ENCODE results near the gene ZNF423. TPM values are rescaled to one million over a fixed set of nuclear protein-coding genes. Genes with fewer than 3 reads are reported as not detected.

The ZNF423 gene
- total and polyA plus RNA-seq, 9 of the 15 experiments (the other 6 are each of a cell fraction or from before 2014, with no cell fraction given) = not detected

DNA sequence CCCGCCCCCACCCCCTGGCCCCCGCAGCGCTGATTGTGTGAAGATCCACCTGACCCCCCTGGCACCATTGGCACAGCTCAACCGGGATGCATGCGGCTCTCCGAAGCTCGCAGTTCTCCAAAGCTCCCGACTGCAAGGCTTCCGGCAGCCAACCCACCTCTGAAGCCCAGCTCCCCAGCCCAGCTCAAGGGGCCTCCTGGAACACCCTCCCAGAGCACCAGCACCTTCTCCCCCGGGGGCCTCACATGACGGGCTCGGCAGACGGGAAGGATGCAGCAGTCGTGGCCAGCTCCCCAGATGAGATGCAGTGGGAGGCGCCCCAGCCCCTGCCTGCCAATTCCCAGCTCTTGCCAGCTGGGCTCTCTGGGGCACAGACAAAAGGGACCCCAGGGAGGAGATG lies 215.3 kb downstream of the ZNF423 start:
- ChIA-PET CTCF (ENCODE audit: low intra/inter-chr PET ratio) (no interaction called here), POLR2A (no interaction called here)
- Histone ChIP-seq H3K9ac (ENCODE audit: insufficient read depth in 1 of 2, low read depth in 2 of 2, low read length in 2 of 2) (no peak overlapping the region), H3K36me3 (ENCODE audit: control insufficient read depth, insufficient read depth, low read length) (no peaks in the 10 kb centered on the region), H3K4me2 (ENCODE audit: insufficient read depth, low read length) (no peak overlapping the region), H2AFZ (ENCODE audit: low read depth, low read length) (no peak overlapping the region), H3K9me1 (ENCODE audit: control insufficient read depth, insufficient read depth, low read length) (no peaks in the 10 kb centered on the region), H3K79me2 (ENCODE audit: control insufficient read depth, insufficient read depth, low read length) (no peaks in the 10 kb centered on the region), H3K9me3 (replicated peaks; ENCODE audit: control insufficient read depth, insufficient read depth, low read depth, low read length) (no peaks in the 10 kb centered on the region), H3K4me3 (no peak overlapping the region), H3K4me1 (replicated peaks in 1 of 2; ENCODE audit: control insufficient read depth in 2 of 2, insufficient read depth in 2 of 2, low read length in 2 of 2) (peaks cover 0 to 10% of the 10 kb centered on the region in 2 experiments; a peak in 1 of 5 replicates), H4K20me1 (replicated peaks; ENCODE audit: control insufficient read depth, insufficient read depth, low read length) (peaks cover 13% of the 10 kb centered on the region), H3K27me3 (ENCODE audit: control insufficient read depth in 2 of 2, insufficient read depth in 2 of 2, low read length in 2 of 2) (peaks cover 31 to 64% of the 10 kb centered on the region in 2 experiments; a peak in 4 of 5 replicates), H3K27ac (ENCODE audit: extremely low read depth, low read depth, low read length) (no peak overlapping the region)
- 3% methylated on average over 14 of the region's 15 CpGs for WGBS (ENCODE audit: insufficient coverage, low coverage, missing lambda C conversion rate)
- in situ Hi-C loops (cut with MboI) (no loop called here), intact Hi-C loops (cut with micrococcal nuclease) (no loop called here)
- no peak for ATAC-seq
- DNase-seq (ENCODE audit: extremely low read depth in 1 of 4, low spot score in 3 of 4) = no peak
- BruUV-seq (replicated peaks) = no TSS peak
- FAIRE-seq = no peak
- TF ChIP-seq TBL1XR1 (IDR thresholded peaks at IDR 0.05; ENCODE audit: low read length in 2 of 2) (no peak), RBM14 (IDR thresholded peaks at IDR 0.05; ENCODE audit: borderline replicate concordance, insufficient read depth, low read depth, low read length) (no peak), CBX8 (IDR thresholded peaks at IDR 0.05; ENCODE audit: borderline replicate concordance, extremely low read depth, low read depth, low read length, poor library complexity, severe bottlenecking) (no peak), RNF2 (IDR thresholded peaks at IDR 0.05) (no peak), ZNF778 (CRISPR knock-in tag; IDR thresholded peaks at IDR 0.05) (no peak), CBX2 (IDR thresholded peaks at IDR 0.05; ENCODE audit: insufficient read depth, low read length, poor library complexity, severe bottlenecking) (no peak), CBFA2T2 (conservative IDR thresholded peaks at IDR 0.05) (no peak), ELF1 (tag; IDR thresholded peaks at IDR 0.05) (no peak), MAZ (CRISPR knock-in tag; conservative IDR thresholded peaks at IDR 0.05 in 1 of 2, IDR thresholded peaks at IDR 0.05 in 1 of 2) (no peak), XRCC5 (IDR thresholded peaks at IDR 0.05; ENCODE audit: low read depth, low read length) (no peak)
- TF ChIP-seq, protein P1, sequence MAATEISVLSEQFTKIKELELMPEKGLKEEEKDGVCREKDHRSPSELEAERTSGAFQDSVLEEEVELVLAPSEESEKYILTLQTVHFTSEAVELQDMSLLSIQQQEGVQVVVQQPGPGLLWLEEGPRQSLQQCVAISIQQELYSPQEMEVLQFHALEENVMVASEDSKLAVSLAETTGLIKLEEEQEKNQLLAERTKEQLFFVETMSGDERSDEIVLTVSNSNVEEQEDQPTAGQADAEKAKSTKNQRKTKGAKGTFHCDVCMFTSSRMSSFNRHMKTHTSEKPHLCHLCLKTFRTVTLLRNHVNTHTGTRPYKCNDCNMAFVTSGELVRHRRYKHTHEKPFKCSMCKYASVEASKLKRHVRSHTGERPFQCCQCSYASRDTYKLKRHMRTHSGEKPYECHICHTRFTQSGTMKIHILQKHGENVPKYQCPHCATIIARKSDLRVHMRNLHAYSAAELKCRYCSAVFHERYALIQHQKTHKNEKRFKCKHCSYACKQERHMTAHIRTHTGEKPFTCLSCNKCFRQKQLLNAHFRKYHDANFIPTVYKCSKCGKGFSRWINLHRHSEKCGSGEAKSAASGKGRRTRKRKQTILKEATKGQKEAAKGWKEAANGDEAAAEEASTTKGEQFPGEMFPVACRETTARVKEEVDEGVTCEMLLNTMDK (IDR thresholded peaks at IDR 0.05; ENCODE audit: borderline replicate concordance, insufficient read depth, low read depth, low read length, poor library complexity, severe bottlenecking) = no peak
- TF ChIP-seq, protein P2, sequence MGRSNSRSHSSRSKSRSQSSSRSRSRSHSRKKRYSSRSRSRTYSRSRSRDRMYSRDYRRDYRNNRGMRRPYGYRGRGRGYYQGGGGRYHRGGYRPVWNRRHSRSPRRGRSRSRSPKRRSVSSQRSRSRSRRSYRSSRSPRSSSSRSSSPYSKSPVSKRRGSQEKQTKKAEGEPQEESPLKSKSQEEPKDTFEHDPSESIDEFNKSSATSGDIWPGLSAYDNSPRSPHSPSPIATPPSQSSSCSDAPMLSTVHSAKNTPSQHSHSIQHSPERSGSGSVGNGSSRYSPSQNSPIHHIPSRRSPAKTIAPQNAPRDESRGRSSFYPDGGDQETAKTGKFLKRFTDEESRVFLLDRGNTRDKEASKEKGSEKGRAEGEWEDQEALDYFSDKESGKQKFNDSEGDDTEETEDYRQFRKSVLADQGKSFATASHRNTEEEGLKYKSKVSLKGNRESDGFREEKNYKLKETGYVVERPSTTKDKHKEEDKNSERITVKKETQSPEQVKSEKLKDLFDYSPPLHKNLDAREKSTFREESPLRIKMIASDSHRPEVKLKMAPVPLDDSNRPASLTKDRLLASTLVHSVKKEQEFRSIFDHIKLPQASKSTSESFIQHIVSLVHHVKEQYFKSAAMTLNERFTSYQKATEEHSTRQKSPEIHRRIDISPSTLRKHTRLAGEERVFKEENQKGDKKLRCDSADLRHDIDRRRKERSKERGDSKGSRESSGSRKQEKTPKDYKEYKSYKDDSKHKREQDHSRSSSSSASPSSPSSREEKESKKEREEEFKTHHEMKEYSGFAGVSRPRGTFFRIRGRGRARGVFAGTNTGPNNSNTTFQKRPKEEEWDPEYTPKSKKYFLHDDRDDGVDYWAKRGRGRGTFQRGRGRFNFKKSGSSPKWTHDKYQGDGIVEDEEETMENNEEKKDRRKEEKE (IDR thresholded peaks at IDR 0.05; ENCODE audit: borderline replicate concordance in 1 of 2, control insufficient read depth in 1 of 2, low read depth in 2 of 2, low read length in 1 of 2) = no peak
- TF ChIP-seq, protein P3, sequence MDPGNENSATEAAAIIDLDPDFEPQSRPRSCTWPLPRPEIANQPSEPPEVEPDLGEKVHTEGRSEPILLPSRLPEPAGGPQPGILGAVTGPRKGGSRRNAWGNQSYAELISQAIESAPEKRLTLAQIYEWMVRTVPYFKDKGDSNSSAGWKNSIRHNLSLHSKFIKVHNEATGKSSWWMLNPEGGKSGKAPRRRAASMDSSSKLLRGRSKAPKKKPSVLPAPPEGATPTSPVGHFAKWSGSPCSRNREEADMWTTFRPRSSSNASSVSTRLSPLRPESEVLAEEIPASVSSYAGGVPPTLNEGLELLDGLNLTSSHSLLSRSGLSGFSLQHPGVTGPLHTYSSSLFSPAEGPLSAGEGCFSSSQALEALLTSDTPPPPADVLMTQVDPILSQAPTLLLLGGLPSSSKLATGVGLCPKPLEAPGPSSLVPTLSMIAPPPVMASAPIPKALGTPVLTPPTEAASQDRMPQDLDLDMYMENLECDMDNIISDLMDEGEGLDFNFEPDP (CRISPR knock-in tag; IDR thresholded peaks at IDR 0.05) = no peak
- TF ChIP-seq, protein P4, sequence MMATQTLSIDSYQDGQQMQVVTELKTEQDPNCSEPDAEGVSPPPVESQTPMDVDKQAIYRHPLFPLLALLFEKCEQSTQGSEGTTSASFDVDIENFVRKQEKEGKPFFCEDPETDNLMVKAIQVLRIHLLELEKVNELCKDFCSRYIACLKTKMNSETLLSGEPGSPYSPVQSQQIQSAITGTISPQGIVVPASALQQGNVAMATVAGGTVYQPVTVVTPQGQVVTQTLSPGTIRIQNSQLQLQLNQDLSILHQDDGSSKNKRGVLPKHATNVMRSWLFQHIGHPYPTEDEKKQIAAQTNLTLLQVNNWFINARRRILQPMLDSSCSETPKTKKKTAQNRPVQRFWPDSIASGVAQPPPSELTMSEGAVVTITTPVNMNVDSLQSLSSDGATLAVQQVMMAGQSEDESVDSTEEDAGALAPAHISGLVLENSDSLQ (IDR thresholded peaks at IDR 0.05) = no peak
